ENCODE measurements around the gene PCARE.
"Not testable (repeated sequence)": the region's sequence is repeated elsewhere in the genome, so short reads cannot be mapped to it uniquely, and the experiment has no call there.

- not testable (repeated sequence) for TF ChIP-seq CTCF (IDR thresholded peaks at IDR 0.05; ENCODE audit: poor library complexity, severe bottlenecking); SMC3 (conservative IDR thresholded peaks at IDR 0.05; ENCODE audit: poor library complexity); POLR2AphosphoS5 (IDR thresholded peaks at IDR 0.05); MXI1 (conservative IDR thresholded peaks at IDR 0.05; ENCODE audit: poor library complexity, severe bottlenecking); EP300 (conservative IDR thresholded peaks at IDR 0.05; ENCODE audit: poor library complexity, severe bottlenecking); EZH2 (IDR thresholded peaks at IDR 0.05; ENCODE audit: borderline replicate concordance, insufficient read depth, low read length, poor library complexity, severe bottlenecking); REST (IDR thresholded peaks at IDR 0.05; ENCODE audit: borderline replicate concordance)
Observed at GRCh38 chr2:29090311-29090710, 16.0 kb upstream of the PCARE start.

All from neural cell (in vitro differentiated cells).